ENCODE results near the gene RAB11FIP3. TPM values are rescaled to one million over a fixed set of nuclear protein-coding genes. Genes with fewer than 3 reads are reported as not detected.
"Not testable (repeated sequence)": the region's sequence is repeated elsewhere in the genome, so short reads cannot be mapped to it uniquely, and the experiment has no call there.

The RAB11FIP3 gene
- total RNA-seq, 1 experiment from 2014 or later = 35.8 TPM

DNA sequence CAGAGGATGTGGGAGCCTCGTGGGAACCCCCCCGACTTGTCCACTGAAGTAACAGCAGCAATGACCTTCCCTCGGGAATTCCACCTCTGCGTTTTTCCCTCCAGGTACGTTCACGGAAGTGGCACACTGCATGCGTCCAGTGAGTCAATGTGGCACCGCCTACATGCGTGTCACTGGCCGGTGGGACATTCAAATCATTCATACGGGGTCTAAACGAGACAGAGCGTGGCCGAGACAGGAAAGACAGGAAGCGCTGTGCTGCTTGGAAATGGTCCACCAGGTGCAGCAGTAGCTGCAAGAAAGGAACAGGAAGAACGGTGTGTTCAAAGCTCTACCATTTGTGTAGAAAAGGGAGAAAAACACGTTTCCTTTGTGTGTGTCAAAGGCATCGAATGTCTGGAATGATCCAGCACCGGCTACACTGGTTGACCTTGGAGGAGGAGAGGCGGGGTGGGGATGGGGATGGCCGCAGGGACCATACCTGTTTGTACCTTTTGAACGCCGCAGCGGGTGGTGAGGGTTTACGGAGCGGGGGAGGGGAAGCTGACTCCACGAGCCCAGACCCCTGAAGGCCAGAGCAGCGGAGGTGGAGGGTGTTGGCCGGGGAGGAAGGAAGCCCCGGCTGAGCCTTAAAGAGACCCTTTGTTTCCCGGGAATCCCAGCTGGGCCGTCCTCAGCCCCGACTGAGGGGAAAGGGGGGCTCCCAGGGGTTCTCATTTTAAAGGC is 42.0 kb upstream of the RAB11FIP3 start:
- intact Hi-C loops (cut with micrococcal nuclease; ENCODE audit: unreplicated experiment) = no loop called here
- DNase-seq = peak in 1 of 2 experiments; percentile 39
- H3K27ac Mint-ChIP-seq (ENCODE audit: unreplicated experiment) = no peak overlapping the region
- H3K27me3 ChIP-seq (replicated peaks; ENCODE audit: control insufficient read depth, insufficient read depth, low read length) = no peaks in the 10 kb centered on the region
- no peaks in the 10 kb centered on the region for H3K36me3 Mint-ChIP-seq (ENCODE audit: insufficient read depth, unreplicated experiment)
- no peaks in the 10 kb centered on the region for H3K9me3 ChIP-seq
- CTCF ChIA-PET = interaction anchor here (0.6 kb wide), 1 partner anchor 31 kb away, joined by 3 read pairs; no protein-coding TSS in a partner anchor
- no peaks in the 10 kb centered on the region for H3K9me3 Mint-ChIP-seq (ENCODE audit: unreplicated experiment)
- no peaks in the 10 kb centered on the region; the same call in 1 of the 2 replicates for H3K36me3 ChIP-seq (ENCODE audit: control insufficient read depth, insufficient read depth, low read length)
- peaks cover 10% of the 10 kb centered on the region for H3K4me1 Mint-ChIP-seq (ENCODE audit: low read depth, unreplicated experiment)
- H3K27me3 Mint-ChIP-seq (ENCODE audit: insufficient read depth, unreplicated experiment) = no peaks in the 10 kb centered on the region
- no TSS peak for BruUV-seq (replicated peaks)
- H3K4me1 ChIP-seq = peaks cover 9% of the 10 kb centered on the region
- TF ChIP-seq, protein P1, sequence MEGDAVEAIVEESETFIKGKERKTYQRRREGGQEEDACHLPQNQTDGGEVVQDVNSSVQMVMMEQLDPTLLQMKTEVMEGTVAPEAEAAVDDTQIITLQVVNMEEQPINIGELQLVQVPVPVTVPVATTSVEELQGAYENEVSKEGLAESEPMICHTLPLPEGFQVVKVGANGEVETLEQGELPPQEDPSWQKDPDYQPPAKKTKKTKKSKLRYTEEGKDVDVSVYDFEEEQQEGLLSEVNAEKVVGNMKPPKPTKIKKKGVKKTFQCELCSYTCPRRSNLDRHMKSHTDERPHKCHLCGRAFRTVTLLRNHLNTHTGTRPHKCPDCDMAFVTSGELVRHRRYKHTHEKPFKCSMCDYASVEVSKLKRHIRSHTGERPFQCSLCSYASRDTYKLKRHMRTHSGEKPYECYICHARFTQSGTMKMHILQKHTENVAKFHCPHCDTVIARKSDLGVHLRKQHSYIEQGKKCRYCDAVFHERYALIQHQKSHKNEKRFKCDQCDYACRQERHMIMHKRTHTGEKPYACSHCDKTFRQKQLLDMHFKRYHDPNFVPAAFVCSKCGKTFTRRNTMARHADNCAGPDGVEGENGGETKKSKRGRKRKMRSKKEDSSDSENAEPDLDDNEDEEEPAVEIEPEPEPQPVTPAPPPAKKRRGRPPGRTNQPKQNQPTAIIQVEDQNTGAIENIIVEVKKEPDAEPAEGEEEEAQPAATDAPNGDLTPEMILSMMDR (IDR thresholded peaks at IDR 0.05; ENCODE audit: insufficient read depth in 1 of 2, low read depth in 1 of 2, low read length in 1 of 2, severe bottlenecking in 1 of 2, unreplicated experiment in 1 of 2) = no peak
- H3K4me3 Mint-ChIP-seq (ENCODE audit: unreplicated experiment) = peak overlapping the region; percentile 40
- H3K4me3 ChIP-seq (ENCODE audit: low read depth, low read length) = no peak overlapping the region
- POLR2A ChIA-PET = no interaction called here

DNA sequence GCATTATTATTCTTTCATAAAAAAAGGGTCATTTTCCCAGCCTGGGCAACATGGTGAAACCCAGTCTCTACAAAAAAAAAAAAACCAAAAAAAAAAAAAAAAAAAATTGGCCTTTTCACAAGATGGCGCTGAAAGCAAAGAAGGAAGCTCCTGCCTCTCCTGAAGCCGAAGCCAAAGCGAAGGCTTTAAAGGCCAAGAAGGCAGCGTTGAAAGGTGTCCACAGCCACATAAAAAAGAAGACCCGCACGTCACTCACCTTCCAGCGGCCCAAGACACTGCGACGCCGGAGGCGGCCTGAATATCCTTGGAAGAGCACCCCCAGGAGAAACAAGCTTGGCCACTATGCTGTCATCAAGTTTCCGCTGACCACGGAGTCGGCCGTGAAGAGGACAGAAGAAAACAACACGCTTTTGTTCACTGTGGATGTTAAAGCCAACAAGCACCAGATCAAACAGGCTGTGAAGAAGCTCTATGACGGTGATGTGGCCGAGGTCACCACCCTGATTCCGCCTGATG is 38.8 kb upstream of the RAB11FIP3 start:
- Mint-ChIP-seq H3K27me3 (ENCODE audit: insufficient read depth, unreplicated experiment) (no peaks in the 10 kb centered on the region), H3K4me1 (ENCODE audit: low read depth, unreplicated experiment) (peaks cover 20% of the 10 kb centered on the region), H3K36me3 (ENCODE audit: insufficient read depth, unreplicated experiment) (peaks cover 4% of the 10 kb centered on the region), H3K27ac (ENCODE audit: unreplicated experiment) (no peak overlapping the region), H3K4me3 (ENCODE audit: unreplicated experiment) (no peak overlapping the region), H3K9me3 (ENCODE audit: unreplicated experiment) (no peaks in the 10 kb centered on the region)
- no TSS peak for BruUV-seq (replicated peaks)
- H3K9me3 ChIP-seq = no peaks in the 10 kb centered on the region
- H3K27me3 ChIP-seq (replicated peaks; ENCODE audit: control insufficient read depth, insufficient read depth, low read length) = no peaks in the 10 kb centered on the region
- ChIA-PET POLR2A (no interaction called here), CTCF (interaction anchor here (0.6 to 1.0 kb wide), 6 partner anchors 15 to 184 kb away, joined by 3 to 9 read pairs (median 5); no protein-coding TSS in a partner anchor)
- DNase-seq = peak in 1 of 2 experiments; percentile 34
- H3K4me1 ChIP-seq = peaks cover 18% of the 10 kb centered on the region
- intact Hi-C loops (cut with micrococcal nuclease; ENCODE audit: unreplicated experiment) = loop anchor here (5.0 kb wide), 1 partner anchor 111 kb away; no protein-coding TSS in a partner anchor
- H3K4me3 ChIP-seq (ENCODE audit: low read depth, low read length) = no peak overlapping the region
- TF ChIP-seq, protein P1 (IDR thresholded peaks at IDR 0.05; ENCODE audit: insufficient read depth in 1 of 2, low read depth in 1 of 2, low read length in 1 of 2, severe bottlenecking in 1 of 2, unreplicated experiment in 1 of 2) = no peak
- H3K36me3 ChIP-seq (ENCODE audit: control insufficient read depth, insufficient read depth, low read length) = no peaks in the 10 kb centered on the region; the same call in 1 of the 2 replicates

DNA sequence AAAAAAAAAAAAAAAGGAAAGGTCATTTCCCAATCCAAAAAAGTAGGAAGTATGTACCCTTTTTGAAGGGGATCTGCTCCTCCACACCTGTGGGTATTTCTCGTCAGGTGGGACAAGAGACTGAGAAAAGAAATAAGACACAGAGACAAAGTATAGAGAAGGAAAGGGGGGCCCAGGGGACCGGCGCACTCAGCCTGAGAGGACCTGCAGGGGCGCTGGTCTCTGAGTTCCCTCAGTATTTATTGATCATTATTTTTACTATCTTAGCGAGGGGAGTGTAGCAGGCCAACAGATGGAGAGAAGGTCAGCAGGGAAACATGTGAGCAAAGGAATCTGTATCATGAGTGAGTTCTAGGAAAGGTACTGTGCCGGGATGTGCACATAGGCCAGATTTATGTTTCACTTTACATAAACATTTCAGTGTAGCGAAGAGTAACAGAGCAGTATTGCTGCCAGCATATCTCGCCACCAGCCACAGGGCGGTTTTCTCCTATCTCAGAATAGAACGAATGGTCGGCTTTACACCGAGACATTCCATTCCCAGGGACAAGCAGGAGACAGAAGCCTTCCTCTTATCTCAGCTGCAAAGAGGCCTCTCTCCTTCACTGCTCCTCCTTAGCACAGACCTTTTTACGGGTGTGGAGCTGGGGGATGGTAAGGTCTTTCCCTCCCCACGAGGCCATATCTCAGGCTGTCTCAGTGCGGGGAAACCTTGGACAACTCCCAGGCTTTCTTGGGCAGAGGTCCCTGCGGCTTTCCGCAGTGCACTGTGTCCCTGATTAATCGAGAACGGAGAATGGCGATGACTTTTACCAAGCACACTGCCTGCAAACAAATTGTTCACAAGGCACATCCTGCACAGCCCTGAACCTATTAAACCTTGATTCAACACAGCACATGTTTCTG is 37.4 kb upstream of the RAB11FIP3 start:
- H3K9me3 Mint-ChIP-seq (ENCODE audit: unreplicated experiment); H3K36me3 ChIP-seq (ENCODE audit: control insufficient read depth, insufficient read depth, low read length); H3K27me3 Mint-ChIP-seq (ENCODE audit: insufficient read depth, unreplicated experiment); H3K9me3 ChIP-seq; H3K27me3 ChIP-seq (replicated peaks; ENCODE audit: control insufficient read depth, insufficient read depth, low read length); H3K36me3 Mint-ChIP-seq (ENCODE audit: insufficient read depth, unreplicated experiment); POLR2A ChIA-PET; BruUV-seq (replicated peaks): not testable (repeated sequence)
- H3K4me1 ChIP-seq = peaks cover 18% of the 10 kb centered on the region
- H3K4me3 ChIP-seq (ENCODE audit: low read depth, low read length) = 0 out of 2 replicates have a peak overlapping the region, but pooled peaks have one; percentile 15
- TF ChIP-seq, protein P1 (IDR thresholded peaks at IDR 0.05; ENCODE audit: insufficient read depth in 1 of 2, low read depth in 1 of 2, low read length in 1 of 2, severe bottlenecking in 1 of 2, unreplicated experiment in 1 of 2) = peak in 1 of 2 experiments; percentile 27
- peak overlapping the region; percentile 56 for H3K4me3 Mint-ChIP-seq (ENCODE audit: unreplicated experiment)
- H3K27ac Mint-ChIP-seq (ENCODE audit: unreplicated experiment) = peak overlapping the region; percentile 79
- CTCF ChIA-PET = interaction anchor here (0.7 kb wide), 1 partner anchor 8 kb away, joined by 3 read pairs; no protein-coding TSS in a partner anchor
- intact Hi-C loops (cut with micrococcal nuclease; ENCODE audit: unreplicated experiment) = loop anchor here (5.0 kb wide), 1 partner anchor 109 kb away; no protein-coding TSS in a partner anchor
- DNase-seq = peak; percentile 46 to 75
- peaks cover 20% of the 10 kb centered on the region for H3K4me1 Mint-ChIP-seq (ENCODE audit: low read depth, unreplicated experiment)

Measured in Caco-2 (cell line).